ENCODE results near the gene MEIOB.

The MEIOB gene

GRCh38 chr16:1826691-1827573, 45.0 kb downstream of the MEIOB start, which contains the start of the genes FAHD1 and HAGH:
Gene FAHD1, plus strand, starts transcription at chr16:1827206. Its CDS starts 33 bp downstream, at chr16:1827239.
Gene HAGH, minus strand, starts transcription at chr16:1826825. Its CDS starts 38 bp downstream, at chr16:1826787.
- H4K20me1 ChIP-seq (ENCODE audit: insufficient read depth, low read length): no peaks in the 10 kb centered on the region
- TF ChIP-seq EZH2phosphoT487 (IDR thresholded peaks at IDR 0.05; ENCODE audit: low read depth) (no peak), CTCF (IDR thresholded peaks at IDR 0.05; ENCODE audit: low read depth, low read length) (no peak)
- peaks cover 35% of the 10 kb centered on the region for H3K79me2 ChIP-seq (ENCODE audit: low read length)
- peak within 1 kb of the TSS; percentile 90 for H2AFZ ChIP-seq (ENCODE audit: low read depth, low read length)
- peaks cover 20% of the 10 kb centered on the region for H3K4me1 ChIP-seq (ENCODE audit: low read length)
- H3K4me2 ChIP-seq (ENCODE audit: low read length): peak within 1 kb of the TSS; percentile 96
- peaks cover 3% of the 10 kb centered on the region for H3K36me3 ChIP-seq (replicated peaks; ENCODE audit: low read depth, low read length)
- H3K9me3 ChIP-seq (ENCODE audit: insufficient read depth, low read length): no peaks in the 10 kb centered on the region
- peak within 1 kb of the TSS; percentile 49 for H3K27ac ChIP-seq (ENCODE audit: low read length)
- H3K27me3 ChIP-seq (ENCODE audit: low read depth, low read length): no peaks in the 10 kb centered on the region
- peak within 1 kb of the TSS; percentile 97 for H3K4me3 ChIP-seq (ENCODE audit: low read length)
- H3K9ac ChIP-seq (ENCODE audit: low read length): peak within 1 kb of the TSS; percentile 81

GRCh38 chr16:1825864-1826690, 45.9 kb downstream of the MEIOB start:
- no peak for TF ChIP-seq EZH2phosphoT487 (IDR thresholded peaks at IDR 0.05; ENCODE audit: low read depth)
- H3K4me1 ChIP-seq (ENCODE audit: low read length): peaks cover 20% of the 10 kb centered on the region
- no peaks in the 10 kb centered on the region for H4K20me1 ChIP-seq (ENCODE audit: insufficient read depth, low read length)
- peak overlapping the region; percentile 31; the same call in 1 of the 2 replicates for H3K9ac ChIP-seq (ENCODE audit: low read length)
- H3K27ac ChIP-seq (ENCODE audit: low read length): no peak overlapping the region
- H3K36me3 ChIP-seq (replicated peaks; ENCODE audit: low read depth, low read length): peaks cover 3% of the 10 kb centered on the region
- H2AFZ ChIP-seq (ENCODE audit: low read depth, low read length): no peak overlapping the region; the same call in 1 of the 2 replicates
- H3K27me3 ChIP-seq (ENCODE audit: low read depth, low read length): no peaks in the 10 kb centered on the region
- peaks cover 35% of the 10 kb centered on the region for H3K79me2 ChIP-seq (ENCODE audit: low read length)
- no peaks in the 10 kb centered on the region for H3K9me3 ChIP-seq (ENCODE audit: insufficient read depth, low read length)
- H3K4me3 ChIP-seq (ENCODE audit: low read length): peak overlapping the region; percentile 97
- H3K4me2 ChIP-seq (ENCODE audit: low read length): peak overlapping the region; percentile 75

GRCh38 chr16:1825381-1825863, 46.5 kb downstream of the MEIOB start:
- no peaks in the 10 kb centered on the region for H3K9me3 ChIP-seq (ENCODE audit: insufficient read depth, low read length)
- H3K9ac ChIP-seq (ENCODE audit: low read length): peak overlapping the region; percentile 31; the same call in 1 of the 2 replicates
- peaks cover 35% of the 10 kb centered on the region for H3K79me2 ChIP-seq (ENCODE audit: low read length)
- TF ChIP-seq CTCF (IDR thresholded peaks at IDR 0.05; ENCODE audit: low read depth, low read length) (no peak), EZH2phosphoT487 (IDR thresholded peaks at IDR 0.05; ENCODE audit: low read depth) (no peak)
- no peak overlapping the region for H2AFZ ChIP-seq (ENCODE audit: low read depth, low read length)
- H3K27me3 ChIP-seq (ENCODE audit: low read depth, low read length): no peaks in the 10 kb centered on the region
- no peaks in the 10 kb centered on the region for H4K20me1 ChIP-seq (ENCODE audit: insufficient read depth, low read length)
- H3K36me3 ChIP-seq (replicated peaks; ENCODE audit: low read depth, low read length): peaks cover 3% of the 10 kb centered on the region
- H3K4me3 ChIP-seq (ENCODE audit: low read length): peak overlapping the region; percentile 97
- H3K27ac ChIP-seq (ENCODE audit: low read length): no peak overlapping the region
- H3K4me2 ChIP-seq (ENCODE audit: low read length): peak overlapping the region; percentile 75
- H3K4me1 ChIP-seq (ENCODE audit: low read length): peaks cover 20% of the 10 kb centered on the region

GRCh38 chr16:1823821-1824220, 48.1 kb downstream of the MEIOB start:
- H3K79me2 ChIP-seq (ENCODE audit: low read length): peaks cover 25% of the 10 kb centered on the region
- peaks cover 20% of the 10 kb centered on the region for H3K4me1 ChIP-seq (ENCODE audit: low read length)
- no peaks in the 10 kb centered on the region for H3K9me3 ChIP-seq (ENCODE audit: insufficient read depth, low read length)
- no peaks in the 10 kb centered on the region for H3K36me3 ChIP-seq (replicated peaks; ENCODE audit: low read depth, low read length)
- no peaks in the 10 kb centered on the region for H4K20me1 ChIP-seq (ENCODE audit: insufficient read depth, low read length)
- H3K9ac ChIP-seq (ENCODE audit: low read length): no peak overlapping the region
- no peak overlapping the region for H2AFZ ChIP-seq (ENCODE audit: low read depth, low read length)
- peak; percentile 41 for TF ChIP-seq CTCF (IDR thresholded peaks at IDR 0.05; ENCODE audit: low read depth, low read length)
- TF ChIP-seq EZH2phosphoT487 (IDR thresholded peaks at IDR 0.05; ENCODE audit: low read depth): no peak
- no peak overlapping the region for H3K27ac ChIP-seq (ENCODE audit: low read length)
- no peaks in the 10 kb centered on the region for H3K27me3 ChIP-seq (ENCODE audit: low read depth, low read length)
- no peak overlapping the region for H3K4me3 ChIP-seq (ENCODE audit: low read length)
- no peak overlapping the region for H3K4me2 ChIP-seq (ENCODE audit: low read length)

Data from OCI-LY3 (cell line).